GM10266 (cell line): ENCODE data around the gene MUC5AC.
"Not testable (repeated sequence)": the region's sequence is repeated elsewhere in the genome, so short reads cannot be mapped to it uniquely, and the experiment has no call there.

ENCODE experiments used
- DNase-seq: peaks from one replicate; pipeline ENCODE4 v3.0.0; 2012; ENCODE audit errors: extremely low spot score
- CTCF ChIP-seq: IDR thresholded peaks from 2 replicates; pipeline ENCODE4 v1.5.1; 2012; ENCODE audit warnings: mild to moderate bottlenecking, low read depth; ENCODE audit not compliant: control insufficient read depth, insufficient read depth; ENCODE audit errors: missing control alignments

The MUC5AC gene

GRCh38 chr11:1157341-1157644 is 460 bp upstream of the MUC5AC start:
- DNase-seq = no peak
- TF ChIP-seq CTCF = no peak

GRCh38 chr11:1158681-1159487 is 1.1 kb downstream of the MUC5AC start:
- no peak for DNase-seq
- no peak for TF ChIP-seq CTCF

- DNase-seq = not testable (repeated sequence)
Measured at GRCh38 chr11:1159488-1160220, 1.9 kb downstream of the MUC5AC start.

GRCh38 chr11:1160231-1161101 is 2.7 kb downstream of the MUC5AC start:
- no peak for TF ChIP-seq CTCF
- DNase-seq = peak; percentile 23

GRCh38 chr11:1161410-1162137 is 3.8 kb downstream of the MUC5AC start:
- no peak for TF ChIP-seq CTCF
- DNase-seq = peak; percentile 20

GRCh38 chr11:1162138-1162475 is 4.4 kb downstream of the MUC5AC start:
- DNase-seq = peak; percentile 12
- TF ChIP-seq CTCF = no peak
